Measurements from ENCODE around the gene DST. TPM values are rescaled to one million over a fixed set of nuclear protein-coding genes. Genes with fewer than 3 reads are reported as not detected.

DST gene
- total RNA-seq, 1 donor from 2014 or later = 442 TPM

DNA sequence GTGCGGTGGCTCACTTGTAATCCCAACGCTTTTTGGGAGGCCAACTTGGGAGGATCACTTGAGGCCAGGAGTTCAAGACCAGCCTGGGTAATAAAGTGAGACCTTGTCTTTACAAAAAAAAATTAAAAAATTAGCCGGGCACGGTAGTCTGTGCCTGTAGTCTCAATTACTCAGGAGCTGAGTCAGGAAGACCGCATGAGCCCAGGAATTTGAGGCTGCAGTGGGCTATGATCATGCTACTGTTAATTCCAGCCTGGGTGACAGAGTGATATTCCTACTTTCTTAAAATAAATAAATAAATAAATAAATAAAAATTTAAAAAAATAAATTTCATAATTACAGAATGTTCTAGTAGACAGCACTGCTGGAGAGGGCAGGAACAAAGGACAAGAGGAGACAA is 62.4 kb downstream of the DST start:
- Histone ChIP-seq H3K4me3 (ENCODE audit: insufficient read depth, low read depth, low read length) (no peak overlapping the region), H3K27me3 (ENCODE audit: insufficient read depth, low read length) (no peaks in the 10 kb centered on the region), H3K27ac (ENCODE audit: low read depth, low read length) (no peak overlapping the region), H3K4me2 (ENCODE audit: low read length) (no peak overlapping the region), H3K9me3 (ENCODE audit: insufficient read depth, low read depth, low read length) (no peaks in the 10 kb centered on the region), H3K9ac (ENCODE audit: low read length) (no peak overlapping the region), H3K79me2 (ENCODE audit: insufficient read depth, low read length) (no peaks in the 10 kb centered on the region), H3K4me1 (ENCODE audit: insufficient read depth, low read length) (peaks cover 9% of the 10 kb centered on the region), H3K36me3 (ENCODE audit: insufficient read depth, low read length) (peaks cover 14% of the 10 kb centered on the region), H4K20me1 (ENCODE audit: insufficient read depth, low read length) (peaks cover 10% of the 10 kb centered on the region), H2AFZ (ENCODE audit: low read depth, low read length) (no peak overlapping the region)
- FAIRE-seq (no peak), DNase-seq (ENCODE audit: low read depth) (peak; percentile 31)
- no peaks in the 10 kb centered on the region for H3K4me1 Mint-ChIP-seq (ENCODE audit: low read depth, unreplicated experiment)
- TF ChIP-seq CTCF (IDR thresholded peaks at IDR 0.05; ENCODE audit: insufficient read depth, low read depth, low read length) (no peak), EZH2 (IDR thresholded peaks at IDR 0.05; ENCODE audit: insufficient read depth, low read length) (no peak)
- H3K27ac Mint-ChIP-seq (ENCODE audit: unreplicated experiment) = no peak overlapping the region
- H3K27me3 Mint-ChIP-seq (ENCODE audit: low read depth, unreplicated experiment) = no peaks in the 10 kb centered on the region
- no peak overlapping the region for H3K4me3 Mint-ChIP-seq (ENCODE audit: unreplicated experiment)
- H3K9me3 Mint-ChIP-seq (ENCODE audit: unreplicated experiment) = peaks cover 2% of the 10 kb centered on the region
- H3K36me3 Mint-ChIP-seq (ENCODE audit: low read depth, unreplicated experiment) = peaks cover 17% of the 10 kb centered on the region

DNA sequence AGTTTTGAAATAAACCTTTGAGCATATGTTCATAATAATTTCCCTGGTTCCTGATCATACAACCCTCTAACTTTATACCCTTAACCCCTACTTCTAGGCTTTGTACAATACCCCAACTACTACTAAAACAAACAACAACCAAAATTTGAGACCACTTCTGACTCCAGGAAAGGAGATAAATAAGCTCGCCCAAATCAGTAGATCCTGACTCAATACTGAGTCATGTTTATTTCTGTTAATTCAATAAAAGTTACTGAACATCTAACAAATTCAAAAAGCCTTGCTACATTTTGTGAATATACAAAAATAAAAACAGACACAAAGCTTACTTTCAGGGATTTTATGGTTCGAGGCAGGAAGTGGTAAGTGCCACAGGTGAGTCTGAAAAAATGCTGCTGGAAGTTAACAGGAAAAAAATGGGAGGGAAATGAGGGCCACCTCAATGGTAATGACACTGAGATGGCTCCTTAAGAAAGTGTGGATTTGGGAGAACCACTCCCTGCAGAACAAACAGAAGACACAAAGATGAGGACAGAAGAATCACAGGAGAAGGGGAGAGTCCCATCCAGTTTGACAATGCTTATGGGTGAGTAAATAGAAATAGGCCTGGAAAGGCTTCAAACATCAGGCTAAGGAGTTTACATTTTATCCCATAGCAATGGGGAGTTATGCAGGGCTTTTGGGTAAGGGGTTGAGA is 63.4 kb downstream of the DST start:
- no peaks in the 10 kb centered on the region for H3K27me3 Mint-ChIP-seq (ENCODE audit: low read depth, unreplicated experiment)
- Histone ChIP-seq H3K27ac (ENCODE audit: low read depth, low read length) (no peak overlapping the region), H2AFZ (ENCODE audit: low read depth, low read length) (no peak overlapping the region), H3K9me3 (ENCODE audit: insufficient read depth, low read depth, low read length) (no peaks in the 10 kb centered on the region), H4K20me1 (ENCODE audit: insufficient read depth, low read length) (peaks cover 10% of the 10 kb centered on the region), H3K36me3 (ENCODE audit: insufficient read depth, low read length) (peaks cover 15% of the 10 kb centered on the region), H3K9ac (ENCODE audit: low read length) (no peak overlapping the region), H3K27me3 (ENCODE audit: insufficient read depth, low read length) (no peaks in the 10 kb centered on the region), H3K4me3 (ENCODE audit: insufficient read depth, low read depth, low read length) (no peak overlapping the region), H3K4me2 (ENCODE audit: low read length) (no peak overlapping the region), H3K79me2 (ENCODE audit: insufficient read depth, low read length) (no peaks in the 10 kb centered on the region), H3K4me1 (ENCODE audit: insufficient read depth, low read length) (peaks cover 9% of the 10 kb centered on the region)
- peaks cover 2% of the 10 kb centered on the region for H3K9me3 Mint-ChIP-seq (ENCODE audit: unreplicated experiment)
- H3K27ac Mint-ChIP-seq (ENCODE audit: unreplicated experiment) = peak overlapping the region; percentile 56
- H3K36me3 Mint-ChIP-seq (ENCODE audit: low read depth, unreplicated experiment) = peaks cover 17% of the 10 kb centered on the region
- H3K4me3 Mint-ChIP-seq (ENCODE audit: unreplicated experiment) = no peak overlapping the region
- no peak for FAIRE-seq
- no peak for DNase-seq (ENCODE audit: low read depth)
- no peak for TF ChIP-seq CTCF (IDR thresholded peaks at IDR 0.05; ENCODE audit: insufficient read depth, low read depth, low read length)
- TF ChIP-seq EZH2 (IDR thresholded peaks at IDR 0.05; ENCODE audit: insufficient read depth, low read length) = no peak
- no peaks in the 10 kb centered on the region for H3K4me1 Mint-ChIP-seq (ENCODE audit: low read depth, unreplicated experiment)

GRCh38 chr6:56575736-56576135 is 67.0 kb downstream of the DST start:
- Histone ChIP-seq H3K36me3 (ENCODE audit: insufficient read depth, low read length) (peaks cover 32% of the 10 kb centered on the region), H3K27ac (ENCODE audit: low read depth, low read length) (no peak overlapping the region), H3K9me3 (ENCODE audit: insufficient read depth, low read depth, low read length) (no peaks in the 10 kb centered on the region), H3K79me2 (ENCODE audit: insufficient read depth, low read length) (no peaks in the 10 kb centered on the region), H3K27me3 (ENCODE audit: insufficient read depth, low read length) (no peaks in the 10 kb centered on the region), H3K9ac (ENCODE audit: low read length) (no peak overlapping the region), H4K20me1 (ENCODE audit: insufficient read depth, low read length) (peaks cover 18% of the 10 kb centered on the region), H3K4me3 (ENCODE audit: insufficient read depth, low read depth, low read length) (no peak overlapping the region), H2AFZ (ENCODE audit: low read depth, low read length) (no peak overlapping the region), H3K4me1 (ENCODE audit: insufficient read depth, low read length) (peaks cover 9% of the 10 kb centered on the region), H3K4me2 (ENCODE audit: low read length) (no peak overlapping the region)
- no peak overlapping the region for H3K27ac Mint-ChIP-seq (ENCODE audit: unreplicated experiment)
- no peaks in the 10 kb centered on the region for H3K27me3 Mint-ChIP-seq (ENCODE audit: low read depth, unreplicated experiment)
- TF ChIP-seq EZH2 (IDR thresholded peaks at IDR 0.05; ENCODE audit: insufficient read depth, low read length) = no peak
- no peak for TF ChIP-seq CTCF (IDR thresholded peaks at IDR 0.05; ENCODE audit: insufficient read depth, low read depth, low read length)
- H3K36me3 Mint-ChIP-seq (ENCODE audit: low read depth, unreplicated experiment) = peaks cover 5% of the 10 kb centered on the region
- FAIRE-seq = no peak
- H3K4me3 Mint-ChIP-seq (ENCODE audit: unreplicated experiment) = no peak overlapping the region
- H3K4me1 Mint-ChIP-seq (ENCODE audit: low read depth, unreplicated experiment) = peaks cover 3% of the 10 kb centered on the region
- H3K9me3 Mint-ChIP-seq (ENCODE audit: unreplicated experiment) = no peaks in the 10 kb centered on the region
- DNase-seq (ENCODE audit: low read depth) = no peak

All from astrocyte (in vitro differentiated cells and primary cell).